HEK293T (cell line): ENCODE results near the gene SLC4A1.

ENCODE experiments used
- FOXA1 ChIP-seq: fragments of 450-650 bp; IDR thresholded peaks from 2 replicates; pipeline ENCODE4 v1.6.1; 2016; ENCODE audit warnings: mild to moderate bottlenecking
- FOXM1 ChIP-seq: fragments of 450-650 bp; IDR thresholded peaks from 2 replicates; pipeline ENCODE4 v1.6.1; 2017; ENCODE audit warnings: mild to moderate bottlenecking, borderline replicate concordance
- L3MBTL2 ChIP-seq: fragments of 450-650 bp; conservative IDR thresholded peaks from 2 replicates; pipeline ENCODE4 v1.6.1; 2016; ENCODE audit warnings: mild to moderate bottlenecking
- SP1 ChIP-seq: fragments of 450-650 bp; IDR thresholded peaks from 2 replicates; pipeline ENCODE4 v1.6.1; 2017

DNA sequence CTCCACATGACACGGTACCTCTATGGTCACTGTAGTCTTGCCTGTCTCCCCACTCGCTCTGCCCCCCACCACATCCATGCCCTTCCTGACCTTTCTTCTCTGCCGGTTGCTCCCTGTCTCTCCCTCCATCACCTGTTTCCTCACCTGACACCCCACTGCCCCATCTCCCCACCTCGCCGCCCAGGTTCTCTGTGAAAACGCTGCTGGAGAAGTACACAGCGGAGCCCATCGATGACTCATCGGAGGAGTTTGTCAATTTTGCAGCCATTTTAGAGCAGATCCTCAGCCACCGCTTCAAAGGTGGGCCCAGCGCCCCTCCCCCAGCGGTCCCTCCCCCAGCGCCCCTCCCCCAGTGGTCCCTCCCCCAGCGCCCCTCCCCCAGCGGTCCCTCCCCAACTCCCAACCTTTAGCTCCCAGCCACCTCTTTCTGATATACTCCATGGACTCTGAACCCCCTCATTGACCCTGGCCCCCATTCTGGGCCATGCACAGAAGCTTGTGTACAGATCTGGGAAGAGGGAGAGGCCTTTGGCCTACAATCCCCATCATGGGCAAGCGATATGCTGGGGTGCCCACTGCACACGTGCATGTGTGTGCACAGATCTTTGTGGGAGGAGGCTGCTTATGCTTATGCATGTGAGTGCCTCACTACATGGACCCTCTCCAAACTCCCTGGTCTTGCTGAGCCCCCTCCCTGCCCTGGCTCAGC lies 44.6 kb upstream of the SLC4A1 start:
- no peak for TF ChIP-seq SP1
- no peak for TF ChIP-seq FOXA1
- TF ChIP-seq FOXM1 = no peak
- no peak for TF ChIP-seq L3MBTL2
